K562 (cell line): ENCODE measurements around the gene DUS4L. TPM values are rescaled to one million over a fixed set of nuclear protein-coding genes. Genes with fewer than 3 reads are reported as not detected.

Source experiments
- FOXM1 ChIP-seq, 2 experiments: fragments of 450-650 bp in 1 of 2; sonication (generic) in 1 of 2; formaldehyde crosslinking in 1 of 2; IDR thresholded peaks; 2 replicates each; pipeline versions ENCODE4 v1.6.1 to v1.9.0; 2017 to 2022; ENCODE audit warnings: low read depth in 2 of 2, mild to moderate bottlenecking in 2 of 2, missing genetic modification reagents in 1 of 2, moderate library complexity in 1 of 2
- HNRNPLL ChIP-seq: fragments of 200-400 bp; formaldehyde crosslinking; IDR thresholded peaks from 2 replicates; pipeline ENCODE4 v1.6.1; 2017; ENCODE audit warnings: low read length, low read depth, mild to moderate bottlenecking; ENCODE audit not compliant: poor library complexity, severe bottlenecking
- KAT8 ChIP-seq: fragments of 450-650 bp; IDR thresholded peaks from 2 replicates; pipeline ENCODE4 v1.6.1; 2016; ENCODE audit warnings: low read depth, mild to moderate bottlenecking
- KHSRP ChIP-seq: fragments of 450-650 bp; IDR thresholded peaks from 2 replicates; pipeline ENCODE4 v1.6.1; 2017
- MCM5 ChIP-seq: fragments of 450-650 bp; IDR thresholded peaks from 2 replicates; pipeline ENCODE4 v1.6.1; 2016; ENCODE audit warnings: low read depth
- RREB1 ChIP-seq: fragments of 250-450 bp; sonication (Bioruptor Pico); IDR thresholded peaks from 2 replicates; pipeline ENCODE4 v1.4.0; 2020
- SFPQ ChIP-seq: fragments of 200-400 bp; formaldehyde crosslinking; IDR thresholded peaks from 2 replicates; pipeline ENCODE4 v1.6.1; 2017; ENCODE audit warnings: mild to moderate bottlenecking, low read depth, low read length, moderate library complexity
- TAF7 ChIP-seq: fragments of 450-650 bp; IDR thresholded peaks from 2 replicates; pipeline ENCODE4 v1.6.1; 2016; ENCODE audit warnings: missing genetic modification characterization, missing compliant biosample characterization
- ZNF445 ChIP-seq: fragments of 250-450 bp; sonication (Bioruptor Pico); IDR thresholded peaks from 2 replicates; pipeline ENCODE4 v1.4.0; 2020; ENCODE audit warnings: low read depth, mild to moderate bottlenecking, moderate library complexity
- ZNF76 ChIP-seq: fragments of 250-450 bp; sonication (Bioruptor Pico); IDR thresholded peaks from 2 replicates; pipeline ENCODE4 v1.4.0; 2020; ENCODE audit warnings: mild to moderate bottlenecking, moderate library complexity, borderline replicate concordance
- ZNF77 ChIP-seq: fragments of 250-450 bp; sonication (Bioruptor Pico); IDR thresholded peaks from 2 replicates; pipeline ENCODE4 v1.5.0; 2020
- polyA plus RNA-seq, 8 experiments: library from polyadenylated mRNA; depleted of rRNA in 4 of 8; stranded (reverse) in 5 of 8; unstranded in 3 of 8; fragments of >200 nt; fragmentation: Nextera tagmentation in 2 of 8; fragmentation: Illumina TruSeq in 1 of 8; extraction: Ambion mirVana in 2 of 8; extraction: Trizol in 1 of 8; gene quantifications; 2 replicates each; pipeline versions ENCODE4 v1.2.1 to v1.2.3, GENCODE V29; 2011 to 2014; ENCODE audit warnings: inconsistent platforms in 1 of 8, missing spikeins in 1 of 8
- total RNA-seq, 7 experiments: library from RNA; depleted of rRNA in 6 of 7; stranded (reverse); fragments of >200 nt in 6 of 7; fragmentation: Illumina TruSeq in 2 of 7; extraction: Trizol in 2 of 7; gene quantifications; 2 replicates each; pipeline versions ENCODE4 v1.2.1 to v1.2.3, GENCODE V29; 2011 to 2021; ENCODE audit warnings: low replicate concordance in 1 of 7

The DUS4L gene
- total and polyA plus RNA-seq, 9 of the 15 experiments (the other 6 are each of a cell fraction or from before 2014, with no cell fraction given), result 12.2 to 33.6 (median 28.6) TPM

- TF ChIP-seq SFPQ (no peak), KAT8 (no peak), RREB1 (CRISPR knock-in tag) (peak; percentile 17; the same call in 1 of the 2 replicates), HNRNPLL (peak; percentile 47), KHSRP (peak; percentile 76), TAF7 (peak; percentile 70; the same call in 1 of the 2 replicates), MCM5 (no peak), ZNF76 (CRISPR knock-in tag) (0 out of 2 replicates have a peak, but pooled peaks have one; percentile 34), ZNF445 (CRISPR knock-in tag) (no peak), FOXM1 (IDR thresholded peaks at IDR 0.05; ENCODE audit: low read depth) (no peak), FOXM1 (CRISPR knock-in tag; IDR thresholded peaks at IDR 0.05; ENCODE audit: low read depth) (0 out of 2 replicates have a peak, but pooled peaks have one; percentile 10), ZNF77 (CRISPR knock-in tag) (no peak)
Observed at GRCh38 chr7:107563775-107564552, at the start of gene DUS4L, which contains the start of gene COG5 (continued).
